GM18909 (cell line): ENCODE data around the gene ZBTB16.

ENCODE experiments used
- ATAC-seq: cut with Tn5 transposase; IDR thresholded peaks from one replicate; pipeline ENCODE4 v1.9.1; 2021; ENCODE audit warnings: mild to moderate bottlenecking; ENCODE audit not compliant: unreplicated experiment, poor library complexity

ZBTB16 gene

DNA sequence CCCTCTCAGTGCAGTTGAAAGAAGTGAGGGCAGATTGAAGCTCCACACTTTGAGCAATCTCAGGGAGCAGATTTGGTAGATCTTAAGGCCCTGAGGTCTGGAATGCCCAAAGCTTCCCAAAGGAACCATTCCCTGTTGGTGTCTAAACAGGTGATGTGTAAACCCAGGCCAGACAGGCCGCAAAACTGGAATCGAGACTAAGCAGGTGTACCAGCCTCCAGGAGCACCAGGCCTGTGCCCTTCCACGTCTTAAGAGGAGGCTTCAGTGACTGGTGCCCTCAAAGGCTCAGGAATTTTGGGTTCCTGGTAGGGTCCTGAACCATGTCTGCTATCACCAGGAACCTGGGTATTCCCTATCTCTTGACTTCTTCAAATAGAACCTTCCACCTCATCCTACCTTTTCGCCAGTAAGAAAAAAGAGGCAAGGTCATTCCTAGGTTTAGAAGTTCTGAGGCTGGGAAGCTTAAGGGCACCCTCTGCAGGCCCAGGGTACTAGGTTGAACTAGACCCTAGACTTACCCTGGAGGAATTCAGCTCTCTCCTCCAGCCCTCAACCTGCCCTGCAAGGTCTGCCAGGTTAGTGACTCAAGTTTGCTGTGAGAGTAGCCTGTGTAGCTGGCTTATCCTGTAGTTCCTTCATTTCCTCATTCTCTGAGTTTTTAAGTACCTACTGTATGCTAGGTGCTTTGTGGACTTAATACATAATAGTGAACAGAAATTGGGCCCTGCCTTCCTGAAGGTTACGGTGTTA is 136.6 kb downstream of the ZBTB16 start:
- ATAC-seq: no peak

DNA sequence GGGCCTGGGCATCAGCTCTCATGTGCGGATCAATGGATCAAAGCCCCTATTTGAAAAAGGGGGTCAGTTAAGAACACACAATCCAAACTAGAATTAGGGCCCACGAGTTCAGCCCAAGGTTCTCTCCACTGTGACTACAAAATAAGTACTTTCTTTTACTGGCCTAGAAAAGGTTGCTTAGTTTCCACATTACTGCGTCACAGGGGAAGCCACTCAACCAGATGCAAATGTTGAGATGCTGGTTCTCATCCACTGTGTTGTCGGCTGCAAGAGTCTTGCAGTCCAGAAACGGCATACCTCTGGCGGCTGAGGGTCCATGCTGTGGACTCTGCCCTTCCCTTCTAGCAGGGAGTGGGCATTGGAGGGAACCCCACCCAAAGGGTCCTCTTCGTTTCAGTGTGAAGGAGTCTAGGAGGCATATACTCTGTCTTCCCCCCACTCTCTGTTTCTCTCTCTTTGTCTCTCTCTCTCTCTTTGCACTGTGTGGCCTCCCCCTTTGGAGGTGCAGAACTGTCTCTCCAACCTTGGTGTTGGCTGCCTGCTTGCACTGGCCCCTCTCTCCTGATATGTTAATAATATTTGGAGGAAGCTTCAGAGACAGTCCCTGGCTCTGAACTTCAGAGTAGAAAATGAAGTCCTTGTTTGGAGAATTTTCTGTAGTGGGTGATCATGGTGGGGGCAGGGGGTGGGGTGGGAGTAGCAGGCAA is 137.6 kb downstream of the ZBTB16 start:
- ATAC-seq: no peak

DNA sequence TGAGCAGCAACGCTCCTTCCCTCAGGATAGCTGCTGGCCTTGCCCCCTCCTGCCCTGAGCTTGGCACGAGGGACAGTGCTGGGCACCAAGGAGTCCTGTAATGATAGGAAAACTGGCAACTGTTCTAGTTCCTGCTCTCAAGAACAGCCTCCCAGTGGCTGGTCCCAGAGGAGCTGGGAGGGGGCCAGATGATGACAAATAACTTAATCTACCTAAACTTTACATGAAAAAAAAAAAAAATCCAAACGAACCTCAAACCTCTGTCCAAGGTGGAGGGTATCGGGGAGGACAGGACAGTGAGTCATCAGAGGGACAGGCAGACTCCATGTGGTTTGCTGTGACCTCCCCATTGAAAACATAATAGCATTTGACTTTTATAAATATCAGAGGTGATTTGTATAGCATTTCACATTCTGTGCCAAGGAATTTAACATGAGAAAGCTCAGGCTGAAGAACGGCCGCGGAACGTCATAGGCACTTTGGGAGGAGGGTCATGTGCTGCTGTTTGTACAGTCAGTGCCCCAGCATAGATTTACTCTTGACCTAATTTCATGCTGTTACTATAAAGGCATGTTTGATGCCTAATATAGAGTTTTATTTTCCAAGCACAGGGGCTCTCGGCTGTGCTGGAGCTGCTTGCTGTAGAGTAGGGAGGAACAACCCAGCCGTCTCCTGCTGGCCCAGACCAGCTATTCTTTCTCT is 138.4 kb downstream of the ZBTB16 start:
- ATAC-seq: no peak

DNA sequence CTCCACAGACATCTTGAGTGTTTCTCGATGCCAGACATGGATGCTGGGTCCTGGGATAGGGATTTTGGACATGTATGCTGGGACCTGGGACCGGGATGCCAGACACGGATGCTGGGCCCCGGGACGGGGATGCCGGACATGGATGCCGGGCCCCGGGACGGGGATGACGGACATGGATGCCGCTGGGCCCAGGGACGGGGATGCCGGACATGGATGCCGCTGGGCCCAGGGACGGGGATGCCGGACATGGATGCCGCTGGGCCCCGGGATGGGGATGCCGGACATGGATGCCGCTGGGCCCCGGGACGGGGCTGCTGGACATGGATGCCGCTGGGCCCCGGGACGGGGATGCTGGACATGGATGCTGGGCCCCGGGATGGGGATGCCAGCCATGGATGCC is 139.5 kb downstream of the ZBTB16 start:
- no peak for ATAC-seq

DNA sequence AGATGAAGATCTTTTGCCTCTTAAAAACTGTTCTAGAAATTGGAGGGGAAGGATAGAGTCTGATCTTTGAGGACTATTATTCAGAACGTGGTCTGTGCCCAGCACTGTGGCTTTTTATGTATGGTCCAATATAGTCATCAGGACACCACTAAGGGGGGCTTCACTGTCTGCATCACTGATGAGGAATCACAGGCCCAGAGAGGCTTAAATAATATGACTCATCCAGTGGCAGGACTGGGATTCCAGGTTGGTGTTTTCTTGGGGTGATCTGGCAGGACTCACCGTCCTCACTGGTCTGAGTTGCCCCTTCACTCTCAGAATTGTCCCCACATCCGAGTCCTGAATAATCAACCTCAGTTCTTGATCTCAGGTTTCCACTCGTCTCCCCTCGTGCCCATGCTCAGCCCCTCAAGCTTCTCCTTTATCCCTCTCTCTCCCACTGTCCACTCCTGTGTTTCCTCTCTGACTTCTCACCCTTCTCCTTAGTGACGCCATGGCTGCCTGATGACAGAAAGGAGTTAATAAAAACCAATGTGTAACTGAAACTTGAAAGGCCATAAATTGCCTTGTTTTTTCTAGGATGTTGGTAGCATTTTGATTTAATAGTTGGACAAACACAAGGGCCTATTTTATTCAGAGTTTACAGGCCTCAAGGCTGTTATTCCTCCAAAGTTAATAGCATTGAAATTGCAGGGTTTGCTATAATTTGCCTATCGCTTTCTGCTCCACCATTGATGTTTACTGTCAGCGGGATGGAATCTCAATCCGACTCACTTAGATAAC is 141.0 kb downstream of the ZBTB16 start:
- ATAC-seq: no peak

DNA sequence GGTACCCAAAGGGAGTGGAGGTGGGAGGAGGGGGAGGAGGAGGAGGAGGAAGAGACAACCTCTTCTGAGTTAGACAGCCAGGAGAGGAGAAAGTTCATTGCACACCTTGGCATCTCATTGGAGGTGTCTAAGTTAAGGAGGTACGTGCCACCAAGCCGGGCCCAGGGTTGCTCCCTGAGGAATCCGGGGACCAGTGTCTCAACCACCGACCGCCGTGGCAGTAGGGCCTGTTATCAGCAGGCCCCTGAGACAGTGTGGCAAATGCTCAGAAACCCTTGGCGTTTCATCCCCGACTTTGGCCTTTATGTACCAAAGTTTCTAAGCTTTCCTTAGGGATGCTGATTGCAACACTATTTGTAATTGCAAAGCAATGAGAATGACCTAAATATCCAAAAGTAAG is 141.7 kb downstream of the ZBTB16 start:
- ATAC-seq: no peak

DNA sequence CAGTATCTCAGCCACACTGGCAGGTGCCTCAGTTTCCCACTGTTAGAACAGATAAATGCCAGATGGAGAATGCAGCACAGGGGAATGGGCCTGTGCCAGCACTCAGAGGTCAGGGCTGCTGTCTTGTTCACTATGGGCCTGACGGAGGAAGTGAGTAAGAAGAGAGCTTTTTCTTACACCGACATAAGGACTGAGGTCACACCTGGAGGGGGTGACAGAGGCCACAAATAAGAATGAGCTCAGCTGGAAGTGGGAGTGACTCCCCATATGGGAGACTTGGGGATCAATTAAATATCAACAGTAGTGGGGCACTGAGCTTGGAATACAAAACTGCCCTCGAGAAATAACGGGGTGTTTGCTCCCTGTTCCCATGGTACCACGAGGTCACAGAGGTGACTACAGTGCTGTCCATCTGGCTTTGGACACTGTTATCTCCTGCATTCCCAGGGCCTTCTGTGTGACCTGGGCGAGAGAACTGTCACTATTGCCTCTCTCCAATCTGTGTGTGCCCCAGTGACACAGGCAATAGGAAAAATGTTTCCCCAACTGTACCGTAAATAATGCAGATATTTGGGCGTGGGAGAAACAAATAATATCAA is 142.6 kb downstream of the ZBTB16 start:
- ATAC-seq: no peak

DNA sequence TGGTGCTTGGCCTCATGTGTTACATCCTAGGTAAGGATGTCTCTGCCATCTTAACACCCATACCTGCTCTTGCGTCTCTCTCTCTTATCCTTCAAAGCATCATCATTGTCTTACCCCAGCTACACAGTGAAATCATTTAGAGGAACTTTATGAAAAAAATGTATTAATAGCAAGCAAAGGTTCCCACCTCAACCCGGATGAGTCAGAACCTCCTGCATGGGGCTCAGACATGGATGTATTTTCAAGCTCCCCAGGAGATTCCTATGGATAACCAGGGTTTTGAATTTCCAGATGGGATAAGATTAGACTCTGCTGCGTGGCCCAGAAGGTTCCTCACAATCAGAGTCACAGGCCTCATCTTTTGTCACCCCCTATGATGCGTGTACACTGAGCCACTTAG is 147.6 kb downstream of the ZBTB16 start:
- no peak for ATAC-seq

DNA sequence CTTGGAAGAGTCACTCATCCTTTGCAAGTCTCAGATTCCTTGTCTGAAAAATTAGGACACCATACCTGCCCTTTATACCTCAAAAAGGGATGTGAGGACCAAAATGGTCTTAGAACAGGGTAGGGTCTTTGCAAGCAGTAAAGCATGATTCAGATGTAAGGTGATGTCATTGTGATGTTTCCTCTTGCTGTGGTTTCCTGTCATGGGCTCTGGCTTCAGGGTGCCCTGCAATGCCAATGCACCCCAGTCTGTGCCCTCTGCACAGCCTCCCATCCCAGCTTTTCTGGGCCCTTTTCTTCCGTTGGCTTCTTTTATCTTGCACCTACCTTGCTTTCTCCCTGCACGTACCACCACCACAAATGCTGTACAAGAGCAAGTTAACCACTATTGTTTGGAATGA is 148.9 kb downstream of the ZBTB16 start:
- no peak for ATAC-seq

DNA sequence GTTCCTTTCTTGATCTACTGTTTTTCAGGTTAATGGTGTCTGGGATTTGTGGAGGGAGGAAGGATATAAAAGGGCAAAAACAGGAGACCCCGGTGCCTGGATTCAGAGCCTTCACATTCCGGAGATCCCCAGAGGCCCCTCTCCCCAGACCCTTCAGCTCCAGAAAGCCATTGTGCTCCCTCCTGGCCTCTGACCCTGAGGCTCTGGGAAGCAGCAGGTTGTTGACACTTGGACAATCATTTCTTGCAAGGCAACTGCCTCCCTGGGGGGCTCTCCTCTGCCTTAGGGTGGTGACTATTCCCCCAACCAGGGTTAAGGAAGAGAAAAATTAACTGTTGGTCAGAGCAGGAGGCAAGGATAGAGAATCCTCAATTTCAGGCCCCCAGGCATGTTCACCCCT is 149.8 kb downstream of the ZBTB16 start:
- no peak for ATAC-seq

DNA sequence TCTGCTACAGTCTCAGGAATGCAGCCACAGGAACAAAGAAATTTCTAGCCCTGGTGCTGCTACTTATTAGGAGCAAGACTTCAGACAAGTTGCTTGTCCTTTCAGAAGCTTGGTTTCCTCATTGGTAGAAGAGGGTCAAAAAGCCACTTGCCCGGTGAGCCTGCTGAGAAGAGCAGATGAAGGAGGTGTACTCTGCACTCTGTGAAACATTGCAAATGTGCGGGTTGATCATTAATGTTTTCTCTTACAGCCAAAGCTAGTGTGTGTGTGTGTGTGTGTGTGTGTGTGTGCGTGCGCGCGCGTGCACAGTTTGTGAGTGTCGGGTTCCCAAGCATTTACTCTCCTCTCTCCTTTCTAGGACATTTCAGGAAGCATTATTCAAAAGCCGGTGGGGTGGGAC is 150.4 kb downstream of the ZBTB16 start:
- ATAC-seq: no peak

DNA sequence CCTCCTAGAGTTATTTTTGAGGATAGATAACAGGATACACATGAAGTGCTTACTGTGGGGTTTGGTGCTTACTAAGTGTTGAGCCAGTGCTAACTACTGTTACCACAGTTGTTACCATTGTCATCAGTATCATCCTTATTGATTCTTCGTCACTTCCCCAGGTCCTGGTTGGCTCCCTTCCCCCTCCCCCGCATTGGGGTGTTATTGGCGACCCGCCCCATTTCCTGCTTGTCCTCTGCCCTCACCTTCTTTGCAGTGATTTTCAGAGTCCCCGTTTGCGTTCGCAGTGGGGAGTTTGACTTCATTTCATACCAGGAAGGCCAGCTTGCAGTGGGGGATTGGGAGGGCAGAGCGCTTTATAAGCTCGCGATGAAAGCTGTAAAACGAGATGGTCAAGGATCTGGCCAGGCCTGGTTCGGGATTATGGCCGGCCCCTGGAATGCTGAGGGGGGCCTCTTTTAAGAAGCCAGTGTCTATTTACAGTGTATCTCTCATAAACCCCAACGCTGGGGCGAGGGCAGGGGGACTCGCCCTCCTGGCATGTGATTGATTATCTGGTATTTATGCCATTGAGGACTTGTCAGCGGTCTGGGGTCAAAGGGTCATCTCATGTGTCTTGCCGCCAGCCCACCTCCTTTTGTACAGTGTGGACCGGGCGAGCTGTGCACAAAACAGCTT is 152.1 kb downstream of the ZBTB16 start:
- ATAC-seq: no peak

DNA sequence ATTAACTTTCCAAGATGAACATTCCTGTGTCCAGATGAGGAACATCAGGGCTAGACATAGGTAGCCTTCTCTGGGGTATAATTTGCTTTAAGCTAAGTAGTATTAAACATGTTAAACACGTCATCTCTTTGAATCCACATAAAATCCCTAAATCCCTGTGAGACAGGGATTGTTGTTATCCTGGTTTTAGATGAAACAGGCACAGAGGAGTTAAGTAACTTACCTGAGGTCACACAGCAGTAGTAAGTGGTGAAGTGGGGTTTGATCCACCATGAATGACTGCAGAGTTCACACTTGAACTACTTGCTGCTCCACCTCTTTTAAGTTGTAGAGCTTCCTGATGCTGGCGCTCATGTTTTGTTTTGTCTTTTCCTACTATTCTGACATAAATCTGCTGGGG is 154.1 kb downstream of the ZBTB16 start:
- no peak for ATAC-seq

DNA sequence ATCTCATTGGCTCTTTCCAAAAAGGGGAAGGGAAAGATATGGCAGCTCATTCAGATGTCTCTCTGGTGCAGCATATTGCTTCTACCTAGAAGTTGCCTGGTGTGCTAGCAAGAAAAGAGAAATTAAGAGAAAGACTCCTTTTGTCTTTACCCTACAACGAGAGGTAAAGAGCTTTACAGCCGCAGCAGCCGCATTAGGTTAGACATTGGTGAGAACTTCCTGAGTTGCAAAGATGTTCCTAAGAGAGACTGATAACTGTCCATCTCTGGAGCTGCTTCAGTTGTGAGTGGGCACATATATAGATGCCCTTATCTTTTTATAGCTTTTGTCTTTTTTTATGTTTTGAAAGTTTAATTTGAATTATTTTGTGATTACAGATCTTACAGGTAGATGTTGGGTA is 155.9 kb downstream of the ZBTB16 start:
- no peak for ATAC-seq

DNA sequence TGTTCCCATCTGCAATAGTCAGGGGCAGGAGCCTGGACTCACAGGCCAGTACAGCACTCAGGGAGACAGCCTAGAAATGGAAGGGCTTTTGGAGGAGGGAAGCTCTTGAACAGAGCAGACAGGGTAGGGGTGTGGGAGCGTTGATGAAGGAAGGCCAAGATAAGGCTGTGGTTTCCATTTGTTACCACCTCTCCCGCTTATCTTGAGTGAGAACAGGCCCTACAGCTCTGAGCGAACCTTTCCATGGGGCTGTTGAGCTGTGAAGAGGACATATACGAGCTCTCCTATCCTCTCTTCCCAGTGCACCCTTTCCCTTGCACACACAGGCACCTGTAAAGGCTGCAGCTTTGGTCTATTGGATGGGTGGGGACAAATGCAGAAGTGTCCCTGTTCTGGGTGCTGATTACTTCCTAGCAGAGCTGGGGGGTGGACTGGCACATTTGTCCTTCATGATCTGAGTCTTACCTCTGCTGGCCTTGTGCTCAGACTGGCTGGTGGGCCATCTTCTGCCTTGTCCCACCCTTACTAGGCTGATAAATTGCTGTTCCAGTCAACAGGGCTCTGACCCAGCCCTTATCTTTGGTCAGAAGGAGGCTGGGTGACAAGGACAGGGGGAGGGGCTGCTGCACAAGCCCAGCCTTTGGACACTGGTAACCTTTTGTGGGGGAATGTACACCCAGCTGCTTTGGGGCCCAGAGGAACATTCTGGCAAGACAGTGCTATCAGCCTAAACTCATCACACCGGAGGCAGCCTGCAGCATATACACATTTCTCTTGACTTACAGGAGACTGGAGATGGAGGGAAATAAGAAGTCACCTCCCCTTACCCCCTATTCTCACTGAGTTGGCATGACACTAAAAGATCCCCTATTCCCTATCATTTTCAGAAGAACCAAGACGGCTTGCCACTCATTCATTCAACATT is 156.6 kb downstream of the ZBTB16 start:
- ATAC-seq: no peak

DNA sequence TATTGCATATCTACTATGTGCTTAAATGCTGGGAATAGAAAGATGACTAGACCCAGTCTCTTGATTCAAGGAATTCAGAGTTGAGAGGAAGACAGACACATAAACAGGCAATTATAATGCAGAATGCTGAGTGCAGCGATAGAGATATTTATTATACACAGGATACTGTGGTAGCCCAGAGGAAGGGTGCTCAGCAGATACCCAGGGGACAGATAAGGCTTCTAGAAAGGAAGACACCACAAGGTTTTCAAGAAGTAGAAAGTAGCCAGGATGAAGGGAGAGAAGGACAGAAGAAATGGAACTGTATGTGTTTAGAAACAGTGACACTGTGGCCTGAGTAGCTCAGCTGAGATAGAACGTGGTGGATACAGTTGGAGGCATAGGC is 157.3 kb downstream of the ZBTB16 start:
- ATAC-seq: no peak

DNA sequence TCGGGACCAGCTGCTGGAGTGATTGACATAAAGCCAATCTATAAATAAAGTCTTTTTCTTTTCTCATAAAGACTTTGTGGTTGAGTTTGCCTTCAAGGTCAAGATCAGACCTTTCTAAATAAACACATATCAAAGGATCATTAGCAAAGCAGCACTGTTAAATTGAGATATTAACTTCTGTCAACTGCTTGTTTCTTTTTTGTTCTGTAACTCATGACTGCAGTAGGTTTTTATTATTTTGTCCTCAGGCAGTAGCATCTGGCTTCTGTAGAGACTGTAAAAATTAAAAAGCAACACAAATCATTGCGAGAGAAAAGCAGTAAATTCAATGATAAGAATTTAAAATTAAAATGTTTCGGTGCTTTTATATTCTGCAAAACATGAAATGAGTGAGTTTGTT is 159.0 kb downstream of the ZBTB16 start:
- ATAC-seq: no peak

DNA sequence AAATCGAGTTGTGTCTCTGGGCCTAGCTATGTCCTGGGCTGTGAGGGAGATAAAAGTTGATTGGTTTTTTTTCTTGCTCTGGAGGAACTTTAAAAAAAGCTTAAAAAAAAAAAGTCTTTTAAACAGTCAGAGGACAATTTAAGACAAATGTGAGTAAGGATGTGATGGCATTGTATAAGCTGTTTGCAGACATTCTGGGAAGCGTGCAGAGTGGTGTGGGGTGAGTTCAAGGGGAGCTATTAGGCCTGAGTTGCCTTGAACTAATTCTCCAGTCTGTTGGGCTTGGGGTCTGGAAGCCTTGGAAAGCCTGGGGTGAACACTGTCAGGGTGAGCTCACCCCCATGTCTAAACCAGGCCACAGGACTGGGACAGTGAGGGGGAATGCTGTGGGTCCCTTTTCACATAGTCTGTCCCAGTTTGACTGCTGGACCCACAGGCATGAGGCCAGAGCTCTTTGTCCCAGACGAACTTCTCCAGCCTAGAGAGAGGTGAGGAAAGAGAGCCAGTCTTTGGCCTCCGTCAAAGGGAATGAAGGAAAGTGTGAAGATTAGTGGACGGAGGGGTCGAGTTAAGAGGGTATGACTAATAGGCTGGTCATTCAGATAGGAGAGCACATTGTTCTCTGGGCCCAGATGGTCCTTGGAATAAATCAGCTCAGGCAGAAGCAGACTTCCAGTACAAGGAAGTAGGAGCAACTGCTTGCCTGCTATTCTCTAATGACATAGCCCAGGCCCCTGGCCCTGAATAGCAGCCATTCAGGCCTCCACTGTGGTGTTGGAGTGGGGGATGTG is 160.2 kb downstream of the ZBTB16 start:
- no peak for ATAC-seq
